Measurements from ENCODE around the gene PGLYRP4.

PGLYRP4 gene

GRCh38 chr1:153374071-153374470, 25.4 kb upstream of the PGLYRP4 start:
- no peak for DNase-seq

GRCh38 chr1:153372571-153372970, 23.9 kb upstream of the PGLYRP4 start:
- DNase-seq, result no peak

- DNase-seq, result no peak
Measured at GRCh38 chr1:153371231-153371630, 22.6 kb upstream of the PGLYRP4 start.

- no peak for DNase-seq
Measured at GRCh38 chr1:153370146-153370545, 21.5 kb upstream of the PGLYRP4 start.

- DNase-seq, result no peak
Measured at GRCh38 chr1:153368495-153368894, 19.9 kb upstream of the PGLYRP4 start.

GRCh38 chr1:153367090-153367489, 18.4 kb upstream of the PGLYRP4 start:
- no peak for DNase-seq

GRCh38 chr1:153366261-153366660, 17.6 kb upstream of the PGLYRP4 start:
- DNase-seq, result no peak

GRCh38 chr1:153365696-153366095, 17.1 kb upstream of the PGLYRP4 start:
- no peak for DNase-seq

GRCh38 chr1:153364766-153365666, 16.4 kb upstream of the PGLYRP4 start:
- DNase-seq, result no peak

GRCh38 chr1:153364156-153364555, 15.5 kb upstream of the PGLYRP4 start:
- DNase-seq, result no peak

GRCh38 chr1:153363641-153364040, 15.0 kb upstream of the PGLYRP4 start:
- DNase-seq, result no peak

- DNase-seq, result no peak
Measured at GRCh38 chr1:153362187-153362775, 13.6 kb upstream of the PGLYRP4 start.

- DNase-seq, result no peak
Measured at GRCh38 chr1:153361480-153362109, 13.0 kb upstream of the PGLYRP4 start.

GRCh38 chr1:153360592-153361479, 12.2 kb upstream of the PGLYRP4 start:
- no peak for DNase-seq

- no peak for DNase-seq
Measured at GRCh38 chr1:153360190-153360589, 11.5 kb upstream of the PGLYRP4 start.

GRCh38 chr1:153359241-153359640, 10.6 kb upstream of the PGLYRP4 start:
- no peak for DNase-seq

GRCh38 chr1:153358691-153358975, 10.0 kb upstream of the PGLYRP4 start:
- DNase-seq, result no peak

GRCh38 chr1:153357853-153358690, 9.4 kb upstream of the PGLYRP4 start, which contains the start of gene S100A9:
Gene S100A9 (plus strand): TSS chr1:153357854. CDS start chr1:153358284, 430 bp downstream.
- DNase-seq, result no peak

GRCh38 chr1:153357076-153357852, 8.6 kb upstream of the PGLYRP4 start:
- no peak for DNase-seq

- DNase-seq, result no peak
Measured at GRCh38 chr1:153356392-153357075, 7.9 kb upstream of the PGLYRP4 start.

All from activated T-cell treated with anti-CD3 and anti-CD28 coated beads, Interleukin-2, amount 50 U/mL, for 48 hours (primary cell).